ENCODE data around the gene EPHA6.

Gene EPHA6

DNA sequence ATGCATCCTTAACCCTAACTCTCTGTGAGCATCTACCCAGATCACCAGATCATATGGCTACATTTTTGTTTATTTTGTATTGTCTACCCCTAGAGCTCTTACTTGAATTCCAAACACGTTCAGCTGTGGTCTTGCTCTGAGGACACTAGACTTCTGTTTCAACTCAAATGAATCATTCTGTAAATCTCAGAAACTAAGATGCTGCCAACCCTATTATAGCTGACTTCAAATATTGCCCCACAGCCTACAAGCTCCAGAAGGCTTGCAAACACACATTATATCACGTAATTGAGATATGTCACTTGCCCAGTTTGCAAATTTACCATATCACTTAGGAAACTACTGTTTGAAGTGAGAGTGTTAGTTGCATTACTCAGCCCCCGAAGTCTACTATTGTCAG, 524.0 kb downstream of the EPHA6 start:
- Histone ChIP-seq H3K9ac (ENCODE audit: low read depth, low read length) (no peak overlapping the region), H3K27me3 (ENCODE audit: control insufficient read depth, insufficient read depth, low read length) (no peaks in the 10 kb centered on the region), H3K4me1 (ENCODE audit: control insufficient read depth, insufficient read depth, low read length) (no peaks in the 10 kb centered on the region), H3K9me3 (ENCODE audit: control insufficient read depth, insufficient read depth, low read length) (no peaks in the 10 kb centered on the region), H3K4me3 (ENCODE audit: low read depth, low read length) (no peak overlapping the region), H3K36me3 (ENCODE audit: control insufficient read depth, insufficient read depth, low read length) (no peaks in the 10 kb centered on the region)

DNA sequence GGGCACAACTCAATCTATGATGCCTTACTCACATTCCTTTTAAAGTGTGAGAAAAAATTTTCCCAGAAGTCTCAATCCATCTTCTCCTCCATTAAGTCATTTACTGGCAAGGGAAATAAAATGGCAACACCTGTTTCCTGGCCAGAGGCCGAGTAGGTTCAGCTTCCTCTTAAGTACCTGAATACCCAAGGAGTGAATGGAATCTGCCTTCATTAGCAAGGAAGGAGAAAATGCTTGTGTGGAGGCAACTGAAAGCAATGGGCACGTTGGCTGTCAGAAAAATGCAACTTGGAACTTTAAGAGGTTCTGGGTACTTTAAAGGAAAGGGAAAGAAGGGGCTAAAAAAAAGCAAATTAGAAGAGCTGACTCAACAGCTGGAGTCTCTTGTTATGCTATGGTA, 526.5 kb downstream of the EPHA6 start:
- H3K36me3 ChIP-seq (ENCODE audit: control insufficient read depth, insufficient read depth, low read length), result no peaks in the 10 kb centered on the region
- H3K27me3 ChIP-seq (ENCODE audit: control insufficient read depth, insufficient read depth, low read length), result no peaks in the 10 kb centered on the region
- no peaks in the 10 kb centered on the region for H3K9me3 ChIP-seq (ENCODE audit: control insufficient read depth, insufficient read depth, low read length)
- no peaks in the 10 kb centered on the region for H3K4me1 ChIP-seq (ENCODE audit: control insufficient read depth, insufficient read depth, low read length)
- H3K9ac ChIP-seq (ENCODE audit: low read depth, low read length), result no peak overlapping the region
- H3K4me3 ChIP-seq (ENCODE audit: low read depth, low read length), result no peak overlapping the region

DNA sequence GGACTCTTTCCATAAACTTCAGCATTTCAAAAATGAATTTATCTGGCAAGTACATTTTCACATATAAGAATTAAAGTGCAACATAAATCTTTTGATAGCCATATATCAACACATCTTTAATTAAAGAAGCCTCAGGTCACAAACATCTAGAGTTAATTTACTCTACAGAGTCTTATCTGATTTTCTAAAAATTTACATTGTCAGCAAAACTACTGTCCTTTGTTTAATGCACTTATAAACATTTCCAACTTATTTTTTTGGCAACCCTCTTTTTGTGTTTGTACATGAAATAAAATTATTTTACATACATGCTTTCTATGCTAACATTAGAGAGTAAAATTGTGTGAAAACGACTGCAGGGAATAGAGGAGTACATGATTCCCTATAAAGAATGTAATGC, 533.4 kb downstream of the EPHA6 start:
- H3K4me1 ChIP-seq (ENCODE audit: control insufficient read depth, insufficient read depth, low read length), result no peaks in the 10 kb centered on the region
- H3K9me3 ChIP-seq (ENCODE audit: control insufficient read depth, insufficient read depth, low read length), result no peaks in the 10 kb centered on the region
- H3K9ac ChIP-seq (ENCODE audit: low read depth, low read length), result no peak overlapping the region
- H3K27me3 ChIP-seq (ENCODE audit: control insufficient read depth, insufficient read depth, low read length), result no peaks in the 10 kb centered on the region
- H3K36me3 ChIP-seq (ENCODE audit: control insufficient read depth, insufficient read depth, low read length), result no peaks in the 10 kb centered on the region
- H3K4me3 ChIP-seq (ENCODE audit: low read depth, low read length), result no peak overlapping the region

DNA sequence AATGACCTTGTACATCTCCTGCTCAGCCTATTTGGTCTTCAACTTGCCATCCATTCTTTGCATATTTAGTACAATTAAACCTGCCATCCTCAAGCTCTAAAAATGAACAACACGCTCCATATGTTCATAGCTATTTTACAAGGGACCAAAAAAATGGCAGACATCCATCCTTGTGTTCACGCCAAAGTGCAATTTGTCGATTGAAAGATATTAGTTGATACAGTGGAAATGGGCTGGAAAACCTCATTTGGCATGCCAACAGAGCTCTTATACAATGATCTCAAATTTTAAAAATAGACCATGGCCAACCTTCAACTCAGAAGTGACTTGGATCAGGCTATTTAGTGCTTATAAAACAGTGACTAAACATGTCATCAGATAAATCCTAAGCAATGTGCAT, 536.6 kb downstream of the EPHA6 start:
- no peaks in the 10 kb centered on the region for H3K36me3 ChIP-seq (ENCODE audit: control insufficient read depth, insufficient read depth, low read length)
- no peak overlapping the region for H3K9ac ChIP-seq (ENCODE audit: low read depth, low read length)
- H3K4me1 ChIP-seq (ENCODE audit: control insufficient read depth, insufficient read depth, low read length), result no peaks in the 10 kb centered on the region
- no peaks in the 10 kb centered on the region for H3K9me3 ChIP-seq (ENCODE audit: control insufficient read depth, insufficient read depth, low read length)
- H3K27me3 ChIP-seq (ENCODE audit: control insufficient read depth, insufficient read depth, low read length), result no peaks in the 10 kb centered on the region
- H3K4me3 ChIP-seq (ENCODE audit: low read depth, low read length), result no peak overlapping the region

DNA sequence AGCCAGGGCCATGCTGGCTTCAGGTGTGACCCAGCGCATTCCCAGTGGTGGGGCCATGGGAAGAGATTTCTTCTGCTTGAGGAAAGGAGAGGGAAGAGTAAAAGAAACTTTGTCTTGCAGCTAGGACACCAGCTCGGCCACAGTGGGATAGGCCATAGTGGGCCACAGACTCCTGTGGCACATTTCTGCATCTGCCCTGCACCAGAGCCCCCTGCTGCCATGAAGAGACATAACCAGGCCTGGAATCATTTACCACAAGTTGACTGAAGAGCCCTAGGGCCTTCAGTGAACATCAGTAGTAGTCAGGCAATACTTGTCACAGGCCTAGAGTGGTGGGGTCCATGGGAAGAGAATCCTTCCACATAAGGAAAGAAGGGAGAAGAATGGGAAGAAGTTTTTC, 538.8 kb downstream of the EPHA6 start:
- no peaks in the 10 kb centered on the region for H3K4me1 ChIP-seq (ENCODE audit: control insufficient read depth, insufficient read depth, low read length)
- no peaks in the 10 kb centered on the region for H3K9me3 ChIP-seq (ENCODE audit: control insufficient read depth, insufficient read depth, low read length)
- no peak overlapping the region for H3K9ac ChIP-seq (ENCODE audit: low read depth, low read length)
- H3K4me3 ChIP-seq (ENCODE audit: low read depth, low read length), result no peak overlapping the region
- no peaks in the 10 kb centered on the region for H3K27me3 ChIP-seq (ENCODE audit: control insufficient read depth, insufficient read depth, low read length)
- no peaks in the 10 kb centered on the region for H3K36me3 ChIP-seq (ENCODE audit: control insufficient read depth, insufficient read depth, low read length)

DNA sequence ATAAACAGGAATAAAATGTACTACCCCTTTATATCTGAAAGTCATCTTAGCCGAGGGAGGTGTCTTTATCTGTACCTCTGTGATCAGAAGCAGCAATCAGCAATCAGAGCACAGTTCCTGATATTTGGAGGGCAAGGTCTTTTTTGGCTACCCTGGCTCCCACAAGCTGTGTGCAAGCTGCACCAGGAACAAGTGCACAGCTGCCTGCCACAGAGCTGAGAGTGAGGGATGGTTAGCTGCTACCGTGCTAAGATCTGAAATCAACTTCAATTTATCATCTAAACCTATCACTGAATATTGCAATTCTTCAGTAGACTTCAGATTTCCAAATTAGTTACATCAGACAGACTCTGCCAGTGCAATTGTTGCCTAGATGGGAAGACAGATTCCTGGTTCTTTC, 545.6 kb downstream of the EPHA6 start:
- no peak overlapping the region for H3K9ac ChIP-seq (ENCODE audit: low read depth, low read length)
- no peaks in the 10 kb centered on the region for H3K36me3 ChIP-seq (ENCODE audit: control insufficient read depth, insufficient read depth, low read length)
- no peaks in the 10 kb centered on the region for H3K27me3 ChIP-seq (ENCODE audit: control insufficient read depth, insufficient read depth, low read length)
- H3K9me3 ChIP-seq (ENCODE audit: control insufficient read depth, insufficient read depth, low read length), result no peaks in the 10 kb centered on the region
- peaks cover 3% of the 10 kb centered on the region for H3K4me1 ChIP-seq (ENCODE audit: control insufficient read depth, insufficient read depth, low read length)
- no peak overlapping the region for H3K4me3 ChIP-seq (ENCODE audit: low read depth, low read length)

DNA sequence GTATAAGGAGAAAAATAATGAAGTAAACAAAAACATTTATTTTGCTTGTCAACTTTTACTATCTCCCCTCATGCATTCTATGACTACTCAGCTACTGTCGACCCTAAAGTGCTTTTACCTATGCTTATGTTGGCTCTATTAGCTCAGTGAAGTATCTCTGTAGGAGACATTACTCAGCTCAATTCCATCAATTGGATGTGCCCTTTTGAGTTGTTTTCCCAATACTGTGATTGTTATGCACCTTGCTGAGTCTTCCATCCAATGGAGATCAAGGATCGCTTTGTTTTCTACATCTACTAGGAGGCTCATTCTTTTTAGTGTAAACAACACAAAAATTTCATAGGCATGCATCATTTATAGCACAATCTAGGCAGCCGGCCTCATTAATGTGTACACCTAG, 546.4 kb downstream of the EPHA6 start:
- Histone ChIP-seq H3K36me3 (ENCODE audit: control insufficient read depth, insufficient read depth, low read length) (no peaks in the 10 kb centered on the region), H3K4me3 (ENCODE audit: low read depth, low read length) (no peak overlapping the region), H3K9me3 (ENCODE audit: control insufficient read depth, insufficient read depth, low read length) (no peaks in the 10 kb centered on the region), H3K4me1 (ENCODE audit: control insufficient read depth, insufficient read depth, low read length) (peaks cover 3% of the 10 kb centered on the region), H3K27me3 (ENCODE audit: control insufficient read depth, insufficient read depth, low read length) (no peaks in the 10 kb centered on the region), H3K9ac (ENCODE audit: low read depth, low read length) (no peak overlapping the region)

DNA sequence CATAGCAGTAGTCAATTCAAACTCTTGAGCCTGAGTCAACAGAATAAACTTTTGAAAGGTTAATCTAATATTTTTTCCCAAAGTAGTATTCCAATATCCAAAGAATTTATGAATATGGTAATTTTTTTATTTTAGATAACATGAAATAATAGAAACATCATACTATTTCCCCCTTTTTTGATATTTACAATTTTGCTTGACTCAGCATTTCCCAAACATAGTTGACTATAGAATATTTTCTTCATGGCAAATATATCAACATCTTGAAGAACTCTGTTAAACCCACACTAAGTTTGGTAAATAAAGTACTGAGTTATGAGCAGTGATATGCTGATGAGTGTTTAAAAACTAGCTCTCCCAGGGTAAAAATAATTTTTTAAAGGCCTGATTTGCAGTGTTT, 570.2 kb downstream of the EPHA6 start:
- Histone ChIP-seq H3K27me3 (ENCODE audit: control insufficient read depth, insufficient read depth, low read length) (no peaks in the 10 kb centered on the region), H3K9me3 (ENCODE audit: control insufficient read depth, insufficient read depth, low read length) (peaks cover 5% of the 10 kb centered on the region), H3K36me3 (ENCODE audit: control insufficient read depth, insufficient read depth, low read length) (no peaks in the 10 kb centered on the region), H3K9ac (ENCODE audit: low read depth, low read length) (no peak overlapping the region), H3K4me1 (ENCODE audit: control insufficient read depth, insufficient read depth, low read length) (no peaks in the 10 kb centered on the region), H3K4me3 (ENCODE audit: low read depth, low read length) (no peak overlapping the region)

DNA sequence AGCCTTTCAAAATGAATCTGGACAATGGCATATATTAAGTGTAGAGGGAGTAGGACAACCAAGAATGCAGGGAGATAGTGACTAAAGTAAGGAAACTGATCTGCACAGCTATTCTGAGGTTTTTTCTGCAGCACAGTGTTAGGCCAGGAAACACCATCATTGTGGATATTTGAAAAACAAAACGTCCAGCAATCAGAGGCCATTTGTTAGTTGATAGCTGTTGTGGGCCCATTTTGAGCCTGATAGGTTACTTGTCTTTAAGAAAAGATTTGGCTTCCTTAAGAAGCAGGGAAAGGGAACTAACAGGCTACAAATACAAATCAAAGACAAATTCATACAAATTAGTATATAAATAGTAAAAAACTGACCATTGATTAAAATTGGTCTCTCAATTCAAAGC, 574.4 kb downstream of the EPHA6 start:
- H3K4me3 ChIP-seq (ENCODE audit: low read depth, low read length), result no peak overlapping the region
- no peaks in the 10 kb centered on the region for H3K27me3 ChIP-seq (ENCODE audit: control insufficient read depth, insufficient read depth, low read length)
- H3K9ac ChIP-seq (ENCODE audit: low read depth, low read length), result no peak overlapping the region
- no peaks in the 10 kb centered on the region for H3K4me1 ChIP-seq (ENCODE audit: control insufficient read depth, insufficient read depth, low read length)
- peaks cover 5% of the 10 kb centered on the region for H3K9me3 ChIP-seq (ENCODE audit: control insufficient read depth, insufficient read depth, low read length)
- no peaks in the 10 kb centered on the region for H3K36me3 ChIP-seq (ENCODE audit: control insufficient read depth, insufficient read depth, low read length)

DNA sequence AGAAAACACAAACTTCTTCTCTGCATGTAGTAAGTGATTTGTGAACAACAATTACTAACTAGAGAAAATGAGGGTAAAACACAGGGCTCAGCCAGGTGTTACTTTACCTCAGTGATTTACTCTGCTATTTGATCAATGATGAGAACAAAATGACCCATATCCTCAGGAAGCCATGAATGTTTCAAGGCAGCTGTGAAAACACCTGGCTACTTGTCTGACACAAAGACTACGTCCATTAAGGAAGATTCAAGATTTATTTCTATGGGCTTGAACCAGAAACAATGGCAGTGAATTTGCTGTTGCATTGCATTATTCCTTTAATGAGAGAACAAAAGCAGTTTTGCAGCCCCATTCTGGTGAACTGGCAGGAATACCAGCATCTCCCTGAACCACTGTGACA, 575.5 kb downstream of the EPHA6 start:
- H3K36me3 ChIP-seq (ENCODE audit: control insufficient read depth, insufficient read depth, low read length), result no peaks in the 10 kb centered on the region
- no peak overlapping the region for H3K4me3 ChIP-seq (ENCODE audit: low read depth, low read length)
- no peak overlapping the region for H3K9ac ChIP-seq (ENCODE audit: low read depth, low read length)
- no peaks in the 10 kb centered on the region for H3K27me3 ChIP-seq (ENCODE audit: control insufficient read depth, insufficient read depth, low read length)
- peaks cover 5% of the 10 kb centered on the region for H3K9me3 ChIP-seq (ENCODE audit: control insufficient read depth, insufficient read depth, low read length)
- no peaks in the 10 kb centered on the region for H3K4me1 ChIP-seq (ENCODE audit: control insufficient read depth, insufficient read depth, low read length)

DNA sequence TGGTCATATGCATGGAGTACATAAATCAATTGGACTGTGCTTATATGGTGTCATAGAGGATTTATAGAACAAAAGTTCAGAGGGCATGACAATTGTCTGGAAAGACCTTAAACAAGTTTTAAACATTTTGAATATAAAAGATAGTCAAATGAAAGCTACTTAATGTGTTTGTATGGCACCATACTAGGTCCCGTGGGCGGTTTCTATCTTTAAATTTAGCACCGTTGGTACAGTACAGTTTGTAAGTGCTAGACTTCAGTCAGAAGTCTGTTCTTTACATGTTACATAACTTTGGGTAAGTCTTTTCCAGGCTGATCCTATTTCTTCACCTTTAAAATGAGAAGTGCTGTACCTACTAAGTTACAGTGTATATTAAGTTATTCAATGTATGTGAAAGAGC, 576.8 kb downstream of the EPHA6 start:
- no peaks in the 10 kb centered on the region for H3K4me1 ChIP-seq (ENCODE audit: control insufficient read depth, insufficient read depth, low read length)
- H3K36me3 ChIP-seq (ENCODE audit: control insufficient read depth, insufficient read depth, low read length), result no peaks in the 10 kb centered on the region
- no peaks in the 10 kb centered on the region for H3K27me3 ChIP-seq (ENCODE audit: control insufficient read depth, insufficient read depth, low read length)
- H3K9me3 ChIP-seq (ENCODE audit: control insufficient read depth, insufficient read depth, low read length), result peaks cover 5% of the 10 kb centered on the region
- H3K9ac ChIP-seq (ENCODE audit: low read depth, low read length), result no peak overlapping the region
- H3K4me3 ChIP-seq (ENCODE audit: low read depth, low read length), result no peak overlapping the region

DNA sequence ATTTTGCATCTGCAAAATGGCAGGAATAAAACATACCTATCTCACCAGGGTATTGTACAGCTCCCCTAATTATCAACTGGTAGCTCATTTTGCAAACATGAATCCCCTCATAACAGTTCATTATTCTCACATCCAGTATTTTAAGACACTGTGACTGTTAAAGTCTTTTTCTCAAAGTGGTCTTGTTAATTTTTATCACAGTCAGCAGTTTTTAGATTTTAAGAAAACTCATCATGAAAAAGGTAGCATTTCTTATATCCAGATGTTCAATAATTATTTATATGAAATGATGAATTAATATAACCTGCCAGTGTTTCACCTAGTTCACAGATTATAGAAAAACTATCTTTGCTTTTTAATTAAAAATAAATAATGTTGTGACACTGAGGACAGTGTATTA, 595.2 kb downstream of the EPHA6 start:
- no peaks in the 10 kb centered on the region for H3K27me3 ChIP-seq (ENCODE audit: control insufficient read depth, insufficient read depth, low read length)
- no peaks in the 10 kb centered on the region for H3K9me3 ChIP-seq (ENCODE audit: control insufficient read depth, insufficient read depth, low read length)
- H3K4me1 ChIP-seq (ENCODE audit: control insufficient read depth, insufficient read depth, low read length), result no peaks in the 10 kb centered on the region
- no peaks in the 10 kb centered on the region for H3K36me3 ChIP-seq (ENCODE audit: control insufficient read depth, insufficient read depth, low read length)
- H3K4me3 ChIP-seq (ENCODE audit: low read depth, low read length), result no peak overlapping the region
- H3K9ac ChIP-seq (ENCODE audit: low read depth, low read length), result no peak overlapping the region

DNA sequence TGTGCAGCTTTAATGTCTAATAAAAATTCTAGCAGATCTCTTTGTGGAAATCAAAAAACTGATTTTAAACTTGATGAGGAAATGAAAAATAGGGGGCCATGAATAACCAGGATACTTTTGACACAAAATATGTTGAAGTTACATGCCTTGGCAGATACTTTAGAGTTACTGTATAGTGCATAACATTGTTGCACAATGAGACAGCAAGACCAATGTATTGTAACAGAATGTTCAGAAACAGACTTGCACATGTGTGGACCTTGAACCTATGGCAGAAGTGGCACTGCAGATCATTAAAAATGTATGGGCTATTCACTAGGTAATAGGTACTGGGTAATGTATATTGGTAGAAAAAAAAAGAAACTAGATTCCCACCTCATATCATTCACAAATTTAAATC, 607.2 kb downstream of the EPHA6 start:
- Histone ChIP-seq H3K9ac (ENCODE audit: low read depth, low read length) (no peak overlapping the region), H3K27me3 (ENCODE audit: control insufficient read depth, insufficient read depth, low read length) (no peaks in the 10 kb centered on the region), H3K36me3 (ENCODE audit: control insufficient read depth, insufficient read depth, low read length) (no peaks in the 10 kb centered on the region), H3K4me1 (ENCODE audit: control insufficient read depth, insufficient read depth, low read length) (no peaks in the 10 kb centered on the region), H3K4me3 (ENCODE audit: low read depth, low read length) (no peak overlapping the region), H3K9me3 (ENCODE audit: control insufficient read depth, insufficient read depth, low read length) (no peaks in the 10 kb centered on the region)
